Neural crest cell (in vitro differentiated cells): ENCODE data around the gene ADAMTS9. TPM values are rescaled to one million over a fixed set of nuclear protein-coding genes. Genes with fewer than 3 reads are reported as not detected.

Source experiments
- DNase-seq: peaks from one replicate; pipeline ENCODE4 v3.0.0; 2021; ENCODE audit warnings: low read depth, mixed read lengths, low spot score
- H3K27ac Mint-ChIP-seq: one replicate; pipeline ENCODE4 v1.8.0; 2021; ENCODE audit warnings: mild to moderate bottlenecking, mixed read lengths; ENCODE audit not compliant: unreplicated experiment
- H3K27me3 Mint-ChIP-seq: 2 replicates; pipeline ENCODE4 v1.8.0; 2021; ENCODE audit warnings: low read depth, mild to moderate bottlenecking, mixed read lengths
- H3K36me3 Mint-ChIP-seq: 2 replicates; pipeline ENCODE4 v1.8.0; 2021; ENCODE audit warnings: low read depth, mild to moderate bottlenecking, mixed read lengths
- H3K4me1 Mint-ChIP-seq: 2 replicates; pipeline ENCODE4 v1.8.0; 2021; ENCODE audit warnings: mixed read lengths
- H3K4me3 Mint-ChIP-seq: one replicate; pipeline ENCODE4 v1.8.0; 2021; ENCODE audit warnings: mild to moderate bottlenecking, mixed read lengths
- H3K9me3 Mint-ChIP-seq: 2 replicates; pipeline ENCODE4 v1.8.0; 2021; ENCODE audit warnings: mixed read lengths
- CTCF ChIP-seq: fragments of 200-600 bp; sonication (generic); conservative IDR thresholded peaks from 2 replicates; pipeline ENCODE4 v1.5.0; 2021; ENCODE audit warnings: antibody characterized with exemption, mild to moderate bottlenecking
- total RNA-seq: library from RNA; stranded (reverse); gene quantifications from 2 replicates; pipeline ENCODE4 v1.2.1, GENCODE V29; 2021

Gene ADAMTS9
- total RNA-seq, 1 donor from 2014 or later: 15.1 TPM

GRCh38 chr3:64726414-64727090 is 38.8 kb upstream of the ADAMTS9 start:
- H3K4me1 Mint-ChIP-seq: peaks cover 7% of the 10 kb centered on the region
- H3K27me3 Mint-ChIP-seq: no peaks in the 10 kb centered on the region
- no peak overlapping the region for H3K4me3 Mint-ChIP-seq
- H3K36me3 Mint-ChIP-seq: no peaks in the 10 kb centered on the region
- no peak for TF ChIP-seq CTCF
- no peak overlapping the region for H3K27ac Mint-ChIP-seq
- DNase-seq: no peak
- no peaks in the 10 kb centered on the region for H3K9me3 Mint-ChIP-seq

GRCh38 chr3:64718976-64719375 is 31.2 kb upstream of the ADAMTS9 start:
- Mint-ChIP-seq H3K9me3 (no peaks in the 10 kb centered on the region), H3K4me3 (no peak overlapping the region), H3K4me1 (no peaks in the 10 kb centered on the region), H3K27me3 (no peaks in the 10 kb centered on the region), H3K27ac (no peak overlapping the region), H3K36me3 (no peaks in the 10 kb centered on the region)
- DNase-seq: no peak
- no peak for TF ChIP-seq CTCF

- Mint-ChIP-seq H3K9me3 (no peaks in the 10 kb centered on the region), H3K4me3 (no peak overlapping the region), H3K36me3 (no peaks in the 10 kb centered on the region), H3K27ac (peak overlapping the region; percentile 14), H3K27me3 (no peaks in the 10 kb centered on the region), H3K4me1 (no peaks in the 10 kb centered on the region)
- TF ChIP-seq CTCF: peak; percentile 70
- no peak for DNase-seq
Measured at GRCh38 chr3:64717872-64718613, 30.2 kb upstream of the ADAMTS9 start.

GRCh38 chr3:64717411-64717810 is 29.6 kb upstream of the ADAMTS9 start:
- Mint-ChIP-seq H3K27ac (no peak overlapping the region), H3K27me3 (no peaks in the 10 kb centered on the region), H3K36me3 (no peaks in the 10 kb centered on the region), H3K4me1 (no peaks in the 10 kb centered on the region), H3K4me3 (no peak overlapping the region), H3K9me3 (no peaks in the 10 kb centered on the region)
- no peak for DNase-seq
- TF ChIP-seq CTCF: no peak

GRCh38 chr3:64716110-64716710 is 28.4 kb upstream of the ADAMTS9 start:
- Mint-ChIP-seq H3K9me3 (no peaks in the 10 kb centered on the region), H3K36me3 (no peaks in the 10 kb centered on the region), H3K27ac (no peak overlapping the region), H3K4me3 (no peak overlapping the region), H3K4me1 (no peaks in the 10 kb centered on the region), H3K27me3 (no peaks in the 10 kb centered on the region)
- TF ChIP-seq CTCF: no peak
- no peak for DNase-seq
